GM19468 (cell line): ENCODE measurements around the gene TCP11.
"Not testable (repeated sequence)": the region's sequence is repeated elsewhere in the genome, so short reads cannot be mapped to it uniquely, and the experiment has no call there.

Experiments used
- ATAC-seq: cut with Tn5 transposase; IDR thresholded peaks from one replicate; pipeline ENCODE4 v1.9.1; 2021; ENCODE audit warnings: mild to moderate bottlenecking, moderate library complexity, moderate number of reproducible peaks; ENCODE audit not compliant: unreplicated experiment; ENCODE audit errors: extremely low read depth

Gene TCP11

GRCh38 chr6:35148167-35148741 lies 7.1 kb upstream of the TCP11 start:
- no peak for ATAC-seq

DNA sequence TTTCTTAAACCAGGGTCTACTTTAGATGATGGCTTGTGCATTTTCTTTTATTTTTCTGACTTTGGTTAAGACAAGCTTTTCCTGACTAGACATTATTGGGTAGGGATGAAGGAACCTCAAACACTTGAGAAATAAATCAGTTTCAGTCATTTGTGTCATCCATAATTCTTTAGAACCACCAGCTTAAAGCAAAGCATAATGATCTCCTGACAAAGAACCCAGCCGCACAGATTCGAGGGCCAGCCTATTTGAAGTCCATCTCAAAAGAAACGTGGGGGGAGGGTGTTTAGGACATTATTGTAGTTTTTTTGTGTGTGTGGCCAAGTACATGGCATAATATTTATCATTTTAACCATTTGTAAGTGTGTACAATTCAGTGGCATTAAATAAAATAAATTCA lies 6.3 kb upstream of the TCP11 start:
- no peak for ATAC-seq

GRCh38 chr6:35147026-35147425 lies 5.9 kb upstream of the TCP11 start:
- ATAC-seq = no peak

GRCh38 chr6:35146453-35146852 lies 5.3 kb upstream of the TCP11 start:
- ATAC-seq = no peak

- ATAC-seq = no peak
Measured at GRCh38 chr6:35145757-35146156, 4.6 kb upstream of the TCP11 start.

DNA sequence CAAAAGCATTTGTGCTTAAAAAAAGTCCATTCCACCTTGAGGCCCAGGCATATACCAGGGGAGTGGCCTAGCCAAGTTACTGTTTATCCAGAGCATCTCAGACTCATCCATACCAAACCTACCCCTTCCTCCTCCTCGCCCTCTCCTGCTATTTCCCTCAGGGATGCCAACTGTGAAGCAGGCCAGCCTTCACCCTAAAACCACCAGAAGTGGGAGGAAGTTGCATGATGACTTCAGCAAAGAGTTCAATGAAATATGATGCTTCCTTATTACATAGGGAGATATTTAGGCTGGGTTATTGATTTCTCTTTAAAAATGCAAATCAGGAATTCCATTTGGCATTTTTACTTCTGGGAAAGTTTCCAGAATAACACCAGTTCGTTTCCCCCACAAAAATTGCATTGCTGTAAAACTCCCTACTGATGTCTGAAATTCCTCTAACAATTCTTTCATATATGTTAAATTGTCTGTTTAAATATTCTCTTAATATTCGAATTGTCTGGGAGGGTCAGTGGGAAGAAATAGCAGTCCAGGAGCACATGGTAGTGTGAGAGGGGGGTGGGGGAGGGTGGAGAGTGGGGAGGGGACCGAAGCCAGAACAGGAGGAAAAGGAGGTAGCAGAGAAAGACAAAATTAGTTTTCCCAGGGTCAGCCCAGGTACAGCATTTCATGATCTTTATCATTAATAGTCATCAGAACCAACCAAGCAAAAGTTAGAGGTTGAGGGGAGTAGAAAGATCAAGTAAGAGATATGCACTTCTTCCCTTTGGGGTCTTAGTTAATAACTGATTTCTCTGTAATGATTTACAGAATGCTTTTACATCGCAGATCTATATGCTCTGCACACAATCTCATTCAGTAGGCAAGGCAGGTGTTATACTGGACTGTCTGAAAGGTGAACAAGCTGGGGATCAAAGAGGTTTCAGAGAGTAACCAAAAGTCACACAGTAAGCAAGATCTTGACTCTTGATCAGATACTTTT lies 1.7 kb upstream of the TCP11 start:
- no peak for ATAC-seq

GRCh38 chr6:35140639-35141006 lies 516 bp downstream of the TCP11 start:
- no peak for ATAC-seq

GRCh38 chr6:35139924-35140638 lies 1.1 kb downstream of the TCP11 start:
- no peak for ATAC-seq

- no peak for ATAC-seq
Measured at GRCh38 chr6:35139470-35139869, 1.7 kb downstream of the TCP11 start.

- ATAC-seq = not testable (repeated sequence)
Measured at GRCh38 chr6:35138191-35138590, 2.9 kb downstream of the TCP11 start.

DNA sequence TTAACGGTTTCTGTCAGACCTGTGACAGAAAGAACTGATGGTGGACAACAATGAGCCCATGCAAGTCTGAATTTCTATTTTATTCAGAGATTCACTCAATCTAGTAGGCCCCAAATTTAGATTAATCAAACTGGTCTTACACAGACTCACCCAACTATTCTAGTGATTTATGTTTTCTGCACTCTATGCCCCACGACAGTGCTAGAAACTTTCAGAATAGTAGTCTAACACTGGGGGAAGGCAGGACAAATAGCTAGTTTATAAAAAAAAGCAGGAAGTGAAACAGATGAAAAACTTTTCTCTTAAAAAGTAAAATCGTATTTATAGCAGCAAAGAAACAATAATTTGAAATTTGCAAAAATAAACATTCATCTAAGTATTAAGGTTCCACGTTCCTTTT lies 5.0 kb downstream of the TCP11 start:
- ATAC-seq = no peak

DNA sequence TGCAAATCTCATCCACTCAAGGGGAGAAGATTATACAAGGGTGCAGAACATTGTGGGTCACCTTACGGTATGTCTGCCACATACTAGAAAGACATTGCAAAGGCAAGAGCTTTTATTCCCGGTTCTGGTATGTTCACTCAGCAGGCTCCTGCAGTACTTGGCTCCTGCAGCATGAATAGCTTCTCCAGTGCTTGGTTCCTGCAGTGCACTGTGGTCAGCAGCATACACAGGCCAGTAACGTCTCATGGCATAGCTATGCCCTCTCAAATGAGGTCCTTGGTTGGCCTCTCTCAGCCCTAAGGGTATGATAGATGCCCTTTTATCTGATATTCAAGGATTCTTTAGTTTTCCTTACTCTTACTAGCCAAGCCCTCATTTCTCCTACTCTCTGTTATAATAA lies 12.6 kb downstream of the TCP11 start:
- ATAC-seq = no peak

- no peak for ATAC-seq
Measured at GRCh38 chr6:35128042-35128441, 13.1 kb downstream of the TCP11 start.

GRCh38 chr6:35124356-35124755 lies 16.8 kb downstream of the TCP11 start:
- no peak for ATAC-seq

GRCh38 chr6:35120746-35121145 lies 20.4 kb downstream of the TCP11 start:
- no peak for ATAC-seq

GRCh38 chr6:35108309-35108885 lies 32.7 kb downstream of the TCP11 start:
- ATAC-seq = no peak

DNA sequence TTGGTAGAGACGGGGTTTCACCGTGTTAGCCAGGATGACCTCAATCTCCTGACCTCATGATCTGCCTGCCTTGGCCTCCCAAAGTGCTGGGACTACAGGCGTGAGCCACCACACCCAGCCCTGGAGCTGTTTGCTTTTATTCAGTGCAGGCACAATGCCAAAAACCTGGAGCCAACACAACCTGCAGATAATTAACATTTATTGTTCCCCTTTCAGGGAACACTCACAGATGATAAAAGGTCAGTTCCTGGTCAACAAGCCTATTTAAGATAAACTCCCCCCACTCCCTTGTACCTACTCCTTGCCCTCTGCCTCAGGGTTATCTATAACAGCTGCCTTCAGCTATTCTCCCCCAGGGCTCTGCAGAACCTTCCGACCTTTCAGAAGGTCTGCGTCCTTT lies 33.4 kb downstream of the TCP11 start:
- not testable (repeated sequence) for ATAC-seq

DNA sequence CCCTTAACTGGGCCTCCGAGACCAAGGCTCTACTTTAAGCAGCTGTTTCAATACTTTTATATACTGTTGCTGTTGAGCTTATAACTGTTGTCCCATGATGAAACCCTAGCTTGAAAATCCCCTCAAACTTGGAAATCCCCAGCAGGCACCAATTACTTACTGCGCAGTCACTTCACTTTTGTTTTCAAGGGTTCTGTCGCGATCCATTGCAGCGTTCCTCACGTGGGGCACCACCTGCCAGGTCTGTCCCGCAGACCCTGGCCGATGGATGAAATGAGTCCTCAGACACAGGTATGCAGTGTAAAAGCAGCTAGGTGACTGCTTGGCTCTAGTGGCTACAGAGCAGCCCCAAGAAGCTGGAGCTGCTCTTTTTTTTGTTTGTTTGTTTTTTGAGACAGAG lies 33.9 kb downstream of the TCP11 start:
- ATAC-seq = not testable (repeated sequence)

DNA sequence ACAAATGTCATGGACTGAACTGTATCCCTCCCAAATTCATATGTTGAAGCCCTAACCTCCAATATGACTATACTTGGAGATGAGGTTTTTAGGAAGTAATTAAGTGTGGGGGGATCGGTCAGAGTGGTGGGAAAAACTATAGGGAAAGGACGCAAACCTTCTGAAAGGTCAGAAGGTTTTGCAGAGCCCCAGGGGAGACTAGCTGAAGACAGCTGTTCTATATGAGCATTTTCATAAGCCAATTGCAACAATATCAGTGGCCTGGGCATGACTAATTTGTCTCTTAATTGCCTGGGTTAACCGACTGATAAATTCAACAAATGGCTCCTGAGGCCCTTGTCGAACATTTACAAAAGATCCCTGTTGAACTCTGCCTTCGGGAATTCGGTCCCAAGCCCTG lies 35.1 kb downstream of the TCP11 start:
- ATAC-seq = not testable (repeated sequence)

DNA sequence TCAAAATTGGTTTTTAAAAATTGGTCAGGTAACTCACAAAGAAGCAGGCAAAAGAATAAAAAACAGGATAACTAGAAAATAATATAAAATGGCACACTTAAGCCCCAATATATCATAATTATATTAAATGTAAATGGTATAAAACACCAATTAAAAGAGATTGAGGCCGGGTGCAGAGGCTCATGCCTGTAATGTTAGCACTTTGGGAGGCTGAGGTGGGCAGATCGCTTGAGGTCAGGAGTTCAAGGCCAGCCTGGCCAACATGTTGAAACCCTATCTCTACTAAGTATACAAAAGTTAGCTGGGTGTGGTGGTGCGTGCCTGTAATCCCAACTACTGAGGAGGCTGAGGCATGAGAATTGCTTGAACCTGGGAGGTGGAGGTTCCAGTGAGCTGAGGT lies 36.1 kb downstream of the TCP11 start:
- ATAC-seq = no peak

DNA sequence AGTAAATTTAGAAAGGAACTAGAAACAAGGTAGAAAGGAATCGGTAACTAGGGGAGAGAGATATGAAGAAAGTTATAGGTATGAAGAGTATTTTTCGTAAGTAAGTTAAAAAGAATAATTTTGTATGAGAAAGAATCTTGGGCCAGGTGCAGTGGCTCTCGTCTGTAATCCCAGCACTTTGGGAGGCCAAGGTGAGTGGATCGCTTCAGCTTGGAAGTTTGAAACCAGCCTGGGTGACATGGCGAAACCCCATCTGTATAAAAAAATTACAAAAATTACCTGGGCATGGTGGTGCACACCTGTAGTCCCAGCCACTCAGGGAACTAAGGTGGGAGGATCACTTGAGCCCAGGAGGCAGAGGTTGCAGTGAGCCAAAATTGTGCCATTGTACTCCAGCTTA lies 42.0 kb downstream of the TCP11 start:
- no peak for ATAC-seq
